GM11168 (cell line): ENCODE results near the gene EVI5.
"Not testable (repeated sequence)": the region's sequence is repeated elsewhere in the genome, so short reads cannot be mapped to it uniquely, and the experiment has no call there.

Experiments used
- in situ Hi-C: fragments of 300-500 bp; cut with MboI; formaldehyde crosslinking; loops from one replicate; pipeline ENCODE4 v1.12.0; 2022; ENCODE audit warnings: low sequenced_read_pairs; ENCODE audit not compliant: unreplicated experiment

Gene EVI5

GRCh38 chr1:92536980-92537884, 247.7 kb downstream of the EVI5 start:
- in situ Hi-C loops, result no loop called here

GRCh38 chr1:92536211-92536979, 248.5 kb downstream of the EVI5 start:
- in situ Hi-C loops, result no loop called here

- in situ Hi-C loops, result not testable (repeated sequence)
Observed at GRCh38 chr1:92532371-92532770, 252.5 kb downstream of the EVI5 start.

- in situ Hi-C loops, result not testable (repeated sequence)
Observed at GRCh38 chr1:92531939-92532338, 253.0 kb downstream of the EVI5 start.

- in situ Hi-C loops, result no loop called here
Observed at GRCh38 chr1:92527670-92528069, 257.2 kb downstream of the EVI5 start.

GRCh38 chr1:92524944-92525590, 259.8 kb downstream of the EVI5 start:
- in situ Hi-C loops, result not testable (repeated sequence)

- in situ Hi-C loops, result no loop called here
Observed at GRCh38 chr1:92519043-92519442, 265.9 kb downstream of the EVI5 start.

- in situ Hi-C loops, result no loop called here
Observed at GRCh38 chr1:92516574-92516973, 268.3 kb downstream of the EVI5 start.

GRCh38 chr1:92515796-92516201, 269.1 kb downstream of the EVI5 start:
- in situ Hi-C loops, result no loop called here

- in situ Hi-C loops, result no loop called here
Observed at GRCh38 chr1:92511541-92511940, 273.4 kb downstream of the EVI5 start.

GRCh38 chr1:92509619-92510018, 275.3 kb downstream of the EVI5 start:
- in situ Hi-C loops, result no loop called here

- in situ Hi-C loops, result no loop called here
Observed at GRCh38 chr1:92505015-92505692, 279.8 kb downstream of the EVI5 start.

- in situ Hi-C loops, result no loop called here
Observed at GRCh38 chr1:92504291-92505014, 280.5 kb downstream of the EVI5 start.

GRCh38 chr1:92503926-92504285, 281.0 kb downstream of the EVI5 start:
- in situ Hi-C loops, result no loop called here

- in situ Hi-C loops, result no loop called here
Observed at GRCh38 chr1:92503043-92503925, 281.6 kb downstream of the EVI5 start.

- in situ Hi-C loops, result no loop called here
Observed at GRCh38 chr1:92502247-92502646, 282.7 kb downstream of the EVI5 start.

GRCh38 chr1:92500552-92500951, 284.4 kb downstream of the EVI5 start:
- in situ Hi-C loops, result no loop called here

- in situ Hi-C loops, result loop anchor here (10.0 kb wide), 1 partner anchor 191 kb away; no protein-coding TSS in a partner anchor
Observed at GRCh38 chr1:92495392-92496063, 289.4 kb downstream of the EVI5 start.
